GM19438 (cell line): ENCODE measurements around the gene FAM171A1.
"Not testable (repeated sequence)": the region's sequence is repeated elsewhere in the genome, so short reads cannot be mapped to it uniquely, and the experiment has no call there.

Experiments used
- ATAC-seq: cut with Tn5 transposase; IDR thresholded peaks from one replicate; pipeline ENCODE4 v1.9.1; 2021; ENCODE audit warnings: low read depth; ENCODE audit not compliant: unreplicated experiment

Gene FAM171A1

GRCh38 chr10:15346440-15347141 lies 24.5 kb downstream of the FAM171A1 start:
- ATAC-seq: no peak

GRCh38 chr10:15345450-15345849 lies 25.6 kb downstream of the FAM171A1 start:
- no peak for ATAC-seq

GRCh38 chr10:15344876-15345285 lies 26.2 kb downstream of the FAM171A1 start:
- no peak for ATAC-seq

- no peak for ATAC-seq
These were observed 26.7 kb downstream of the FAM171A1 start for GRCh38 chr10:15344256-15344875.

GRCh38 chr10:15342970-15343369 lies 28.1 kb downstream of the FAM171A1 start:
- ATAC-seq: no peak

GRCh38 chr10:15341502-15342128 lies 29.5 kb downstream of the FAM171A1 start:
- ATAC-seq: no peak

- ATAC-seq: no peak
These were observed 31.2 kb downstream of the FAM171A1 start for GRCh38 chr10:15339892-15340291.

GRCh38 chr10:15337441-15337923 lies 33.6 kb downstream of the FAM171A1 start:
- not testable (repeated sequence) for ATAC-seq

- no peak for ATAC-seq
These were observed 34.9 kb downstream of the FAM171A1 start for GRCh38 chr10:15336211-15336610.

- no peak for ATAC-seq
These were observed 35.6 kb downstream of the FAM171A1 start for GRCh38 chr10:15335508-15335907.

- no peak for ATAC-seq
These were observed 36.3 kb downstream of the FAM171A1 start for GRCh38 chr10:15334650-15335323.

- no peak for ATAC-seq
These were observed 37.0 kb downstream of the FAM171A1 start for GRCh38 chr10:15333909-15334649.

GRCh38 chr10:15333181-15333580 lies 37.9 kb downstream of the FAM171A1 start:
- ATAC-seq: not testable (repeated sequence)

GRCh38 chr10:15331461-15331860 lies 39.6 kb downstream of the FAM171A1 start:
- no peak for ATAC-seq

GRCh38 chr10:15329437-15329836 lies 41.7 kb downstream of the FAM171A1 start:
- ATAC-seq: no peak

- ATAC-seq: no peak
These were observed 45.2 kb downstream of the FAM171A1 start for GRCh38 chr10:15325944-15326284.

- ATAC-seq: no peak
These were observed 45.7 kb downstream of the FAM171A1 start for GRCh38 chr10:15325243-15325943.

- ATAC-seq: no peak
These were observed 46.5 kb downstream of the FAM171A1 start for GRCh38 chr10:15324611-15325010.

- no peak for ATAC-seq
These were observed 47.0 kb downstream of the FAM171A1 start for GRCh38 chr10:15324113-15324512.

GRCh38 chr10:15322356-15322755 lies 48.7 kb downstream of the FAM171A1 start:
- no peak for ATAC-seq
